K562 (cell line): ENCODE measurements around the gene LGALS3. TPM values are rescaled to one million over a fixed set of nuclear protein-coding genes. Genes with fewer than 3 reads are reported as not detected.

Source experiments
- ARNT ChIP-seq, 2 experiments: fragments of 450-650 bp; IDR thresholded peaks; 2 replicates each; pipeline ENCODE4 v1.6.1; 2016; ENCODE audit warnings: mild to moderate bottlenecking in 1 of 2
- E2F1 ChIP-seq: sonication (generic); formaldehyde crosslinking; IDR thresholded peaks from 2 replicates; pipeline ENCODE4 v1.8.1; 2023; ENCODE audit warnings: mild to moderate bottlenecking, missing genetic modification reagents, moderate library complexity
- EZH2 ChIP-seq: IDR thresholded peaks from 2 replicates; pipeline ENCODE4 v1.6.1; 2012; ENCODE audit warnings: low read depth, mild to moderate bottlenecking, inconsistent platforms, low read length, borderline replicate concordance
- FOXJ2 ChIP-seq: fragments of 200-800 bp; sonication (Bioruptor generic); IDR thresholded peaks from 2 replicates; pipeline ENCODE4 v1.6.1; 2016; ENCODE audit warnings: missing genetic modification characterization, missing compliant biosample characterization
- HDAC6 ChIP-seq: IDR thresholded peaks from 2 replicates; pipeline ENCODE4 v1.6.1; 2012; ENCODE audit warnings: low read depth, mild to moderate bottlenecking, control low read depth, inconsistent platforms, low read length, moderate library complexity
- HDAC8 ChIP-seq: fragments of 450-650 bp; IDR thresholded peaks from 2 replicates; pipeline ENCODE4 v1.6.1; 2016; ENCODE audit warnings: mild to moderate bottlenecking, missing genetic modification characterization, moderate library complexity, missing compliant biosample characterization
- KLF13 ChIP-seq: fragments of 450-650 bp; IDR thresholded peaks from 2 replicates; pipeline ENCODE4 v1.6.1; 2016; ENCODE audit warnings: missing genetic modification characterization, low read depth, mild to moderate bottlenecking, missing compliant biosample characterization, moderate library complexity, borderline replicate concordance
- LARP7 ChIP-seq: fragments of 450-650 bp; IDR thresholded peaks from 2 replicates; pipeline ENCODE4 v1.6.1; 2016
- NR1H2 ChIP-seq: sonication (generic); formaldehyde crosslinking; IDR thresholded peaks from 2 replicates; pipeline ENCODE4 v1.4.0; 2020; ENCODE audit warnings: mild to moderate bottlenecking, missing genetic modification reagents
- POLR2H ChIP-seq: IDR thresholded peaks from 2 replicates; pipeline ENCODE4 v1.6.1; 2016; ENCODE audit warnings: missing genetic modification characterization, low read depth, mild to moderate bottlenecking, control low read depth, missing compliant biosample characterization, moderate library complexity
- POU5F1 ChIP-seq: fragments of 150-350 bp; IDR thresholded peaks from 2 replicates; pipeline ENCODE4 v1.6.1; 2014; ENCODE audit warnings: borderline replicate concordance, low read length, low read depth, mild to moderate bottlenecking; ENCODE audit not compliant: partially characterized antibody
- PRMT5 ChIP-seq: sonication (generic); formaldehyde crosslinking; IDR thresholded peaks from 2 replicates; pipeline ENCODE4 v1.5.0; 2020; ENCODE audit warnings: missing genetic modification reagents
- SIN3A ChIP-seq, 2 experiments: fragments of 150-350 bp in 1 of 2; IDR thresholded peaks; 2 replicates each; pipeline ENCODE4 v1.6.1; 2011 to 2016; ENCODE audit warnings: borderline replicate concordance in 2 of 2, low read depth in 2 of 2, low read length in 2 of 2, mild to moderate bottlenecking in 2 of 2, moderate library complexity in 2 of 2; ENCODE audit not compliant: control insufficient read depth in 1 of 2
- SMAD2 ChIP-seq: fragments of 150-350 bp; IDR thresholded peaks from 2 replicates; pipeline ENCODE4 v1.6.1; 2014; ENCODE audit warnings: low read depth, mild to moderate bottlenecking, low read length
- SMC3 ChIP-seq: conservative IDR thresholded peaks from 2 replicates; pipeline ENCODE4 v1.6.1; 2011; ENCODE audit warnings: low read depth, low read length, improper control_type of control experiment; ENCODE audit not compliant: insufficient read depth
- ZBTB26 ChIP-seq: fragments of 450-650 bp; formaldehyde crosslinking; IDR thresholded peaks from 2 replicates; pipeline ENCODE4 v1.4.0; 2022; ENCODE audit warnings: missing genetic modification characterization
- ZNF133 ChIP-seq: fragments of 250-450 bp; sonication (Bioruptor Pico); IDR thresholded peaks from 2 replicates; pipeline ENCODE4 v1.4.0; 2020; ENCODE audit warnings: mild to moderate bottlenecking
- ZNF668 ChIP-seq: fragments of 250-450 bp; sonication (Bioruptor Pico); IDR thresholded peaks from 2 replicates; pipeline ENCODE4 v1.8.0; 2022; ENCODE audit warnings: mild to moderate bottlenecking, inconsistent platforms
- ZNF766 ChIP-seq: fragments of 200-800 bp; sonication (Bioruptor generic); conservative IDR thresholded peaks from 2 replicates; pipeline ENCODE4 v1.6.1; 2016; ENCODE audit warnings: missing genetic modification characterization, missing compliant biosample characterization
- ZNF780A ChIP-seq: fragments of 250-450 bp; sonication (Bioruptor Pico); IDR thresholded peaks from 2 replicates; pipeline ENCODE4 v1.5.0; 2021; ENCODE audit warnings: mild to moderate bottlenecking
- ZSCAN29 ChIP-seq: fragments of 450-650 bp; IDR thresholded peaks from 2 replicates; pipeline ENCODE4 v1.6.1; 2017
- polyA plus RNA-seq, 8 experiments: library from polyadenylated mRNA; depleted of rRNA in 4 of 8; stranded (reverse) in 5 of 8; unstranded in 3 of 8; fragments of >200 nt; fragmentation: Nextera tagmentation in 2 of 8; fragmentation: Illumina TruSeq in 1 of 8; extraction: Ambion mirVana in 2 of 8; extraction: Trizol in 1 of 8; gene quantifications; 2 replicates each; pipeline versions ENCODE4 v1.2.1 to v1.2.3, GENCODE V29; 2011 to 2014; ENCODE audit warnings: inconsistent platforms in 1 of 8, missing spikeins in 1 of 8
- total RNA-seq, 7 experiments: library from RNA; depleted of rRNA in 6 of 7; stranded (reverse); fragments of >200 nt in 6 of 7; fragmentation: Illumina TruSeq in 2 of 7; extraction: Trizol in 2 of 7; gene quantifications; 2 replicates each; pipeline versions ENCODE4 v1.2.1 to v1.2.3, GENCODE V29; 2011 to 2021; ENCODE audit warnings: low replicate concordance in 1 of 7
- TF ChIP-seq, protein P1 (sequence below): fragments of 250-450 bp; sonication (Bioruptor Pico); IDR thresholded peaks from 2 replicates; pipeline ENCODE4 v1.9.0; 2021; ENCODE audit warnings: mild to moderate bottlenecking, inconsistent platforms
- TF ChIP-seq, protein P2 (sequence below): fragments of 250-450 bp; sonication (Bioruptor Pico); IDR thresholded peaks from 2 replicates; pipeline ENCODE4 v1.5.0; 2022; ENCODE audit warnings: mild to moderate bottlenecking

Gene LGALS3
- total and polyA plus RNA-seq, 9 of the 15 experiments (the other 6 are each of a cell fraction or from before 2014, with no cell fraction given), result 0.04 to 1.9 (median 1.1) TPM

- no peak for TF ChIP-seq E2F1
- TF ChIP-seq ZSCAN29, result no peak
- TF ChIP-seq ZNF766 (CRISPR knock-in tag), result peak; percentile 74
- TF ChIP-seq EZH2, result no peak
- no peak for TF ChIP-seq NR1H2
- TF ChIP-seq, protein P1, sequence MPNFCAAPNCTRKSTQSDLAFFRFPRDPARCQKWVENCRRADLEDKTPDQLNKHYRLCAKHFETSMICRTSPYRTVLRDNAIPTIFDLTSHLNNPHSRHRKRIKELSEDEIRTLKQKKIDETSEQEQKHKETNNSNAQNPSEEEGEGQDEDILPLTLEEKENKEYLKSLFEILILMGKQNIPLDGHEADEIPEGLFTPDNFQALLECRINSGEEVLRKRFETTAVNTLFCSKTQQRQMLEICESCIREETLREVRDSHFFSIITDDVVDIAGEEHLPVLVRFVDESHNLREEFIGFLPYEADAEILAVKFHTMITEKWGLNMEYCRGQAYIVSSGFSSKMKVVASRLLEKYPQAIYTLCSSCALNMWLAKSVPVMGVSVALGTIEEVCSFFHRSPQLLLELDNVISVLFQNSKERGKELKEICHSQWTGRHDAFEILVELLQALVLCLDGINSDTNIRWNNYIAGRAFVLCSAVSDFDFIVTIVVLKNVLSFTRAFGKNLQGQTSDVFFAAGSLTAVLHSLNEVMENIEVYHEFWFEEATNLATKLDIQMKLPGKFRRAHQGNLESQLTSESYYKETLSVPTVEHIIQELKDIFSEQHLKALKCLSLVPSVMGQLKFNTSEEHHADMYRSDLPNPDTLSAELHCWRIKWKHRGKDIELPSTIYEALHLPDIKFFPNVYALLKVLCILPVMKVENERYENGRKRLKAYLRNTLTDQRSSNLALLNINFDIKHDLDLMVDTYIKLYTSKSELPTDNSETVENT, result no peak
- TF ChIP-seq PRMT5, result no peak
- no peak for TF ChIP-seq SMAD2
- no peak for TF ChIP-seq SMC3
- no peak for TF ChIP-seq HDAC6
- TF ChIP-seq POU5F1, result no peak
- TF ChIP-seq ZNF133 (CRISPR knock-in tag), result no peak
- TF ChIP-seq LARP7, result no peak
- peak; percentile 55 for TF ChIP-seq POLR2H (tag)
- TF ChIP-seq ARNT (IDR thresholded peaks at IDR 0.05), result 0 out of 4 replicates have a peak, but pooled peaks of 1 of the 2 experiments have one; percentile 61
- no peak for TF ChIP-seq ZNF668 (CRISPR knock-in tag)
- TF ChIP-seq FOXJ2 (tag), result no peak
- TF ChIP-seq, protein P2, sequence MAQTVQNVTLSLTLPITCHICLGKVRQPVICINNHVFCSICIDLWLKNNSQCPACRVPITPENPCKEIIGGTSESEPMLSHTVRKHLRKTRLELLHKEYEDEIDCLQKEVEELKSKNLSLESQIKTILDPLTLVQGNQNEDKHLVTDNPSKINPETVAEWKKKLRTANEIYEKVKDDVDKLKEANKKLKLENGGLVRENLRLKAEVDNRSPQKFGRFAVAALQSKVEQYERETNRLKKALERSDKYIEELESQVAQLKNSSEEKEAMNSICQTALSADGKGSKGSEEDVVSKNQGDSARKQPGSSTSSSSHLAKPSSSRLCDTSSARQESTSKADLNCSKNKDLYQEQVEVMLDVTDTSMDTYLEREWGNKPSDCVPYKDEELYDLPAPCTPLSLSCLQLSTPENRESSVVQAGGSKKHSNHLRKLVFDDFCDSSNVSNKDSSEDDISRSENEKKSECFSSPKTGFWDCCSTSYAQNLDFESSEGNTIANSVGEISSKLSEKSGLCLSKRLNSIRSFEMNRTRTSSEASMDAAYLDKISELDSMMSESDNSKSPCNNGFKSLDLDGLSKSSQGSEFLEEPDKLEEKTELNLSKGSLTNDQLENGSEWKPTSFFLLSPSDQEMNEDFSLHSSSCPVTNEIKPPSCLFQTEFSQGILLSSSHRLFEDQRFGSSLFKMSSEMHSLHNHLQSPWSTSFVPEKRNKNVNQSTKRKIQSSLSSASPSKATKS (CRISPR knock-in tag), result no peak
- TF ChIP-seq KLF13, result 0 out of 2 replicates have a peak, but pooled peaks have one; percentile 44
- TF ChIP-seq ZBTB26 (CRISPR knock-in tag), result no peak
- TF ChIP-seq SIN3A (IDR thresholded peaks at IDR 0.05; ENCODE audit: borderline replicate concordance in 2 of 2, control insufficient read depth in 1 of 2, low read depth in 2 of 2, low read length in 2 of 2), result no peak
- TF ChIP-seq HDAC8 (tag), result no peak
- no peak for TF ChIP-seq ZNF780A (CRISPR knock-in tag)
Observed at GRCh38 chr14:55103005-55103640, 25.9 kb upstream of the LGALS3 start (continued).
